Activated CD4-positive, alpha-beta T cell treated with anti-CD3 and anti-CD28 coated beads, Interleukin-10, Interleukin-2, amounts not matched to agents 100 ng/mL and 50 ng/mL, durations not matched to agents 16 hours and 8 hours (primary cell): ENCODE data around the gene ZNF70.
"Not testable (repeated sequence)": the region's sequence is repeated elsewhere in the genome, so short reads cannot be mapped to it uniquely, and the experiment has no call there.

ENCODE experiments used
- DNase-seq: peaks from one replicate; pipeline ENCODE4 v3.0.0-alpha.2; 2020

The ZNF70 gene

GRCh38 chr22:23755711-23756110 lies 4.8 kb upstream of the ZNF70 start:
- no peak for DNase-seq

GRCh38 chr22:23754980-23755636 lies 4.2 kb upstream of the ZNF70 start:
- DNase-seq = no peak

- DNase-seq = no peak
Observed at GRCh38 chr22:23754220-23754919, 3.5 kb upstream of the ZNF70 start, which contains the start of gene VPREB3. Gene VPREB3, minus strand, starts transcription at chr22:23754425. Its CDS starts 62 bp downstream, at chr22:23754363.

GRCh38 chr22:23753385-23753784 lies 2.5 kb upstream of the ZNF70 start:
- DNase-seq = no peak

GRCh38 chr22:23752750-23753149 lies 1.8 kb upstream of the ZNF70 start:
- no peak for DNase-seq

- no peak for DNase-seq
Observed at GRCh38 chr22:23752090-23752691, 1.3 kb upstream of the ZNF70 start.

- no peak for DNase-seq
Observed at GRCh38 chr22:23751441-23751996, 607 bp upstream of the ZNF70 start.

- DNase-seq = no peak
Observed at GRCh38 chr22:23750367-23750713, 572 bp downstream of the ZNF70 start.

GRCh38 chr22:23749841-23750301 lies 1.0 kb downstream of the ZNF70 start:
- no peak for DNase-seq

GRCh38 chr22:23745791-23746190 lies 5.1 kb downstream of the ZNF70 start:
- no peak for DNase-seq

GRCh38 chr22:23744485-23744884 lies 6.4 kb downstream of the ZNF70 start:
- no peak for DNase-seq

GRCh38 chr22:23744001-23744400 lies 6.9 kb downstream of the ZNF70 start:
- DNase-seq = no peak

GRCh38 chr22:23743303-23743705 lies 7.6 kb downstream of the ZNF70 start:
- no peak for DNase-seq

GRCh38 chr22:23742505-23743264 lies 8.2 kb downstream of the ZNF70 start:
- no peak for DNase-seq

GRCh38 chr22:23737696-23738095 lies 13.2 kb downstream of the ZNF70 start:
- no peak for DNase-seq

GRCh38 chr22:23728108-23728507 lies 22.8 kb downstream of the ZNF70 start:
- DNase-seq = not testable (repeated sequence)

- no peak for DNase-seq
Observed at GRCh38 chr22:23722724-23723123, 28.2 kb downstream of the ZNF70 start.

- DNase-seq = no peak
Observed at GRCh38 chr22:23722160-23722559, 28.8 kb downstream of the ZNF70 start.

- DNase-seq = no peak
Observed at GRCh38 chr22:23720855-23721254, 30.1 kb downstream of the ZNF70 start.

- DNase-seq = no peak
Observed at GRCh38 chr22:23718371-23719165, 32.3 kb downstream of the ZNF70 start.

- DNase-seq = peak; percentile 90
Observed at GRCh38 chr22:23716811-23717801, 33.8 kb downstream of the ZNF70 start.
